HEK293T (cell line): ENCODE measurements around the gene WDPCP.

ENCODE experiments used
- ARNT ChIP-seq: fragments of 450-650 bp; IDR thresholded peaks from 2 replicates; pipeline ENCODE4 v1.6.1; 2017; ENCODE audit warnings: mild to moderate bottlenecking
- BHLHE40 ChIP-seq: fragments of 450-650 bp; IDR thresholded peaks from 2 replicates; pipeline ENCODE4 v1.6.1; 2016; ENCODE audit warnings: mild to moderate bottlenecking, moderate library complexity, borderline replicate concordance
- CTBP1 ChIP-seq: fragments of 450-650 bp; IDR thresholded peaks from 2 replicates; pipeline ENCODE4 v1.6.1; 2016; ENCODE audit warnings: borderline replicate concordance
- FOXA1 ChIP-seq: fragments of 450-650 bp; IDR thresholded peaks from 2 replicates; pipeline ENCODE4 v1.6.1; 2016; ENCODE audit warnings: mild to moderate bottlenecking
- FOXM1 ChIP-seq: fragments of 450-650 bp; IDR thresholded peaks from 2 replicates; pipeline ENCODE4 v1.6.1; 2017; ENCODE audit warnings: mild to moderate bottlenecking, borderline replicate concordance
- HDGF ChIP-seq: fragments of 450-650 bp; IDR thresholded peaks from 2 replicates; pipeline ENCODE4 v1.6.1; 2017; ENCODE audit warnings: antibody characterized with exemption, borderline replicate concordance
- L3MBTL2 ChIP-seq: fragments of 450-650 bp; conservative IDR thresholded peaks from 2 replicates; pipeline ENCODE4 v1.6.1; 2016; ENCODE audit warnings: mild to moderate bottlenecking
- LEF1 ChIP-seq: fragments of 450-650 bp; IDR thresholded peaks from 2 replicates; pipeline ENCODE4 v1.6.1; 2017; ENCODE audit warnings: mild to moderate bottlenecking, borderline replicate concordance
- NFRKB ChIP-seq: fragments of 450-650 bp; IDR thresholded peaks from 2 replicates; pipeline ENCODE4 v1.6.1; 2016; ENCODE audit warnings: mild to moderate bottlenecking, moderate library complexity
- SP1 ChIP-seq: fragments of 450-650 bp; IDR thresholded peaks from 2 replicates; pipeline ENCODE4 v1.6.1; 2017
- SUZ12 ChIP-seq: fragments of 450-650 bp; IDR thresholded peaks from 2 replicates; pipeline ENCODE4 v1.6.1; 2016; ENCODE audit warnings: mild to moderate bottlenecking
- TARDBP ChIP-seq: fragments of 450-650 bp; IDR thresholded peaks from 2 replicates; pipeline ENCODE4 v1.6.1; 2016
- ZNF384 ChIP-seq: fragments of 450-650 bp; IDR thresholded peaks from 2 replicates; pipeline ENCODE4 v1.6.1; 2016
- TF ChIP-seq, protein P1 (sequence below): fragments of 450-650 bp; IDR thresholded peaks from 2 replicates; pipeline ENCODE4 v1.6.1; 2016

DNA sequence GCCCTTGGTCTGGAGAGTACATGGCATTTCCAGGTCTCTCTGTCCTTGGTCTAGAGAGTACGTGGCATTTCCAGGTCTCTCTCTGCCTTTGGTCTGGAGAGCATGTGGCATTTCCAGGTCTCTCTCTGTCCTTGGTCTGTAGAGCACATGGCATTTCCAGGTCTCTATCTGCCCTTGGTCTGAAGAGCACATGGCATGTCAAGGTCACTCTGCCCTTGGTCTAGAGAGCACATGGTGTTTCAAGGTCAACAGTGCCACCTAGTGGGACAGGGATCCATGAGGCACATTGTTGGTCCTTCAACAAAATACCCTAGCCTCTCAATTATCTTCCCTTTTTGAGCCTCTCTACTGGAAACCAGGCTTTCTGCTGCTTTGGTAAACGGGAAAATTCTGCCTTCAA lies 287.4 kb downstream of the WDPCP start:
- no peak for TF ChIP-seq SUZ12
- TF ChIP-seq ZNF384: no peak
- TF ChIP-seq TARDBP: no peak
- no peak for TF ChIP-seq SP1
- TF ChIP-seq FOXM1: no peak
- no peak for TF ChIP-seq BHLHE40
- peak; percentile 50; the same call in 1 of the 2 replicates for TF ChIP-seq L3MBTL2
- no peak for TF ChIP-seq HDGF
- no peak for TF ChIP-seq FOXA1
- TF ChIP-seq LEF1: no peak
- TF ChIP-seq CTBP1: no peak
- TF ChIP-seq, protein P1, sequence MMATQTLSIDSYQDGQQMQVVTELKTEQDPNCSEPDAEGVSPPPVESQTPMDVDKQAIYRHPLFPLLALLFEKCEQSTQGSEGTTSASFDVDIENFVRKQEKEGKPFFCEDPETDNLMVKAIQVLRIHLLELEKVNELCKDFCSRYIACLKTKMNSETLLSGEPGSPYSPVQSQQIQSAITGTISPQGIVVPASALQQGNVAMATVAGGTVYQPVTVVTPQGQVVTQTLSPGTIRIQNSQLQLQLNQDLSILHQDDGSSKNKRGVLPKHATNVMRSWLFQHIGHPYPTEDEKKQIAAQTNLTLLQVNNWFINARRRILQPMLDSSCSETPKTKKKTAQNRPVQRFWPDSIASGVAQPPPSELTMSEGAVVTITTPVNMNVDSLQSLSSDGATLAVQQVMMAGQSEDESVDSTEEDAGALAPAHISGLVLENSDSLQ: no peak
- TF ChIP-seq ARNT: no peak
- TF ChIP-seq NFRKB: no peak
